Measurements from ENCODE around the gene CCHCR1. TPM values are rescaled to one million over a fixed set of nuclear protein-coding genes. Genes with fewer than 3 reads are reported as not detected.
"Not testable (repeated sequence)": the region's sequence is repeated elsewhere in the genome, so short reads cannot be mapped to it uniquely, and the experiment has no call there.

CCHCR1 gene, protein sequence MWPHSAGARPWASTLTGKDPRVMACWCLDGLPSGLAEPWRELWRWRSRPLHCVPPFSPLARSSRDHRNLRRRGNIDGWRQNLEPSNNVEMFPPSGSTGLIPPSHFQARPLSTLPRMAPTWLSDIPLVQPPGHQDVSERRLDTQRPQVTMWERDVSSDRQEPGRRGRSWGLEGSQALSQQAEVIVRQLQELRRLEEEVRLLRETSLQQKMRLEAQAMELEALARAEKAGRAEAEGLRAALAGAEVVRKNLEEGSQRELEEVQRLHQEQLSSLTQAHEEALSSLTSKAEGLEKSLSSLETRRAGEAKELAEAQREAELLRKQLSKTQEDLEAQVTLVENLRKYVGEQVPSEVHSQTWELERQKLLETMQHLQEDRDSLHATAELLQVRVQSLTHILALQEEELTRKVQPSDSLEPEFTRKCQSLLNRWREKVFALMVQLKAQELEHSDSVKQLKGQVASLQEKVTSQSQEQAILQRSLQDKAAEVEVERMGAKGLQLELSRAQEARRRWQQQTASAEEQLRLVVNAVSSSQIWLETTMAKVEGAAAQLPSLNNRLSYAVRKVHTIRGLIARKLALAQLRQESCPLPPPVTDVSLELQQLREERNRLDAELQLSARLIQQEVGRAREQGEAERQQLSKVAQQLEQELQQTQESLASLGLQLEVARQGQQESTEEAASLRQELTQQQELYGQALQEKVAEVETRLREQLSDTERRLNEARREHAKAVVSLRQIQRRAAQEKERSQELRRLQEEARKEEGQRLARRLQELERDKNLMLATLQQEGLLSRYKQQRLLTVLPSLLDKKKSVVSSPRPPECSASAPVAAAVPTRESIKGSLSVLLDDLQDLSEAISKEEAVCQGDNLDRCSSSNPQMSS
- polyA plus RNA-seq (2013, experiment 1 of 2; ENCODE audit: insufficient read length): 21.5 TPM
- polyA plus RNA-seq (2013, experiment 2 of 2; ENCODE audit: insufficient read length): 20.1 TPM

DNA sequence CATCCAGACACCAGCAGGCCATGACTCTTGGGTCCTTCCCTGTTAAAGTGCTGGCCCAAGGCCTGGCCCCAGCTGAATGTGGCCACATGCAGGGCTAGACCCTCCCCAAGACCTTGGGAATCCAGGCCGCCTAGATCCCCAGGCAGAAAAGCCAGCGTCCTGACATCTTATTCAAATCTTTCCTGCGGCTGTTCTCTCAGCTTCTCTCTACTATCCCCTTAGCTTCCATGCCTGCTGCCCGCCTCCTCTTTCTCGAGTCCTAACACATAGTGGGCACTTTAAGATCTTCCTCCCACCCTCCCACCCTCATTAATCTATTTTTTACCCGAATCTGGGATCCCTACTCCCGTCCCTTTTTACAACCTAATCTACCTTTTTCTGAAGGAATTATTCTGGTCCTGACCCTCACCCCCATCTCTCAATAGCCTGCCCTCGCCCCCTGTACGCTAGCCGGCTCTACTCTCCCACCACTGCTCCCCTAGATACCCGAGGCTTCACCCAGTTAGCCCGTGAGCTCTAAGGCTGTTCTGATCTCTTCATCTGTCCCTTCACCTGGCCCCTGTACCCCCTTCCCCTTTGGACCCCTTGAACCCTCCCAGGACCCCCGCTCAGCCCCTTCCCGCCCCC lies at the start of gene CCHCR1:
TSS of gene CCHCR1 (minus strand) at position 290 of the 627 bp plus-strand sequence. CDS start at position 88, 202 bp downstream.
- no peak for DNase-seq

DNA sequence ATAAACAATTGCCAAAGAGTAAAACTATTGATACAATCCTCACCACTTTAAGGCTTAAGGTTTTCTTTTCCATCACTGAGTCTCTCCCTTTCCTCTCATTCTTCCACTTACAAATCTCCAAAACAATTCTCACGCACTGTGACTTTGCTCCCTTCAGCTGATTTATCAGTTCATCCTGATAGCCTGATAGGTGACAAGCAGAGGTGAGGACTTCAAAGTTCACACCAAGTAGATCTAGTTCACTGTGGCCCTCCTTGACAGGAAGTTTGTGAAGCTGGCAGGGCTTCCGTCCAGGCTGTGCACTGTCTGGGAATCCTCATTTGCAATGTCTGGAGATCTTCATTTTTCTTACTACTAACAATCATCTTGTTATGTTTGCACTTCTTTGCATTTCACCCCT lies 48.0 kb upstream of the CCHCR1 start:
- DNase-seq: no peak

- DNase-seq: no peak
Observed at GRCh38 chr6:31204751-31205145, 47.1 kb upstream of the CCHCR1 start.

GRCh38 chr6:31203345-31203979 lies 45.9 kb upstream of the CCHCR1 start:
- peak; percentile 72 for DNase-seq

DNA sequence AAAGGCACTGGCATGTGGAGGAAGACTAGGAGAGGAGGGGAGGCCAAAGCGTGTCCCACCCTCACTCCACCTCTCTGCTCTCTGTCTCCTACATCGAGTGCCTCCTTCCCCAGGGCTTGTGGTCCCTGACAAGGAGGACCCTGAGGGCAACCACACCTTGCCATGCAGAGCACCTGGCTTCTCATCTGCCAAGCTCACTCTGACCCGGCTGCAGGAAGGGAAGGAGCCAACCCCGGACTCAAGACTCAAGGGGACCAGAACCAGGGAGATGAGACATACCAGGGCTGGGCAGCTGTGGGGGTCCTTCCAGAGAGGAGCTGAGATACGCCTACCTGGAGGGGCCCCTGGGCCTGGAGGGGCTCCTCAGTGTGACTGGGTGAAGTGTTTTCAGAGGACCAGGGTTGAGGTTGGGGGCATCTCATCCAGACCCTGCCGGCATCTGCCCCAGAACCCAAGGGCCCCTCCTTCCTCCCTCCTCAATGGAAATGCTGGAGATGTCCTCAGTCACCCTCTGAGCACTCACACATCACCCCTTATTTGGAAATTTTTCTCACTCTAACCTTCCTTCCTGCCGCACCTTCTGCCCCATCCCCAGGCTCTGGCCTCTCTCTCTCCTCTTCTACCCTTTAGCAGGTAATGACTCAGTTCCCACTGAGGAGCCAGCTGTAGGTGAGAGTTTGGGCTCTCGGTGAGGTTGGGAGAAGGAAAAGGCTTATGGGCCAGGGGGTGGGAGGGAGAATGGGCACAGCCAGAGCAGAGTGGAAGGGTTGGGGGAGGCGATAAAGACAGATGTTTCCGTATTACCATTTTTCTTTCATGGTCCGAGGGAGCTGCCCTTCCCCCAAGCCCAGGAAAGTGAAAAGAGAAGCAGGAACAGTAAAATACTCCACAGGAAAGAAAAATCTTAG lies 44.9 kb upstream of the CCHCR1 start:
- no peak for DNase-seq

DNA sequence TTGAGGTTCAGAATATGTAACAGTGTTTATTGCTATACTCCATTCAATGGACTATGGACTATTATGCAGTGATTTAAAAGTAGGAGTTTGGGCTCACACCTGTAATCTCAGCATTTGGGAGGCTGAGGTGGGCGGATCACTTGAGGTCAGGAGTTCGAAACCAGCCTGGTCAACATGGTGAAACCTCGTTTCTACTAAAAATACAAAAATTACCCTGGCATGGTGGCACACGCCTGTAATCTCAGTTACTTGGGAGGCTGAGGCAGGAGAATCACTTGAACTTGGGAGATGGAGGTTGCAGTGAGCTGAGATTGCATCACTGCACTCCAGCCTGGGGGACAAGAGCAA lies 41.5 kb upstream of the CCHCR1 start:
- not testable (repeated sequence) for DNase-seq

DNA sequence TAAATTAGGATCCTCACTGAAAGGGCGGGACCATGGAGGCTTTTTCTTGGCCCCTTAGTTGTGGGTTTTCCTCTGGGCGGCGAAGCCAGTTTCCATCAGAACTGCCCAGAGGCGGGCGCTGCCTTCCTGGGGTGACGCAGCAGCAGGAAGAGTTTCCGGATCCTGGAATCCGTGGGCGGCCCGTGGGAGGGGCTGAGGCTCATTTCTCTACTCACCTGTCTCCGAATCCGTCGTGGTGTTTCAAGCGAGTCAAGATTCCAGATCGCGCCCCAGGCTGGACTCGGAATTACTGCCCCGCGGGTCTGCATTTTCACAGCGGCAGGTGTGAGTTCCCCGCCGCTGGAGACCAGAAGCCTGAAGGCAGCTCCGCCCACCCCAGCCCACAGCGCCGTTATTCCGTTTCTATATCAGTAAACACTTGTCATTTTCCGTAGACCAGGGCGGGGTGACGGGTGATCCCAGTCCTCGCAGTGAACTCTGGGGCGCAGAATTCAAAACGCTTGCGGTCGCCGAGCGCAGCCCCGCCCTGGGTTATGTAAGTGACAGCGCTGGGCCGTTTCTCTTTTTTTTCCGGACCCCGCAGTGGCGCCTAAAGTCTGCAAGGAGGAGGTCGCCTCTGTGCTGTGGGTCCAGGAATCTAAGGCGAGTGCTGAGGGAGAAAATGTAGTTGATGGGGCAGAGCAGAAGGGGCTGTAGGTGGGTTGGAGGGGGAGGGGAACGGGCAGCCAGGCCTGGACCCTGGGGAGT lies 40.1 kb upstream of the CCHCR1 start:
- peak; percentile 69 for DNase-seq

DNA sequence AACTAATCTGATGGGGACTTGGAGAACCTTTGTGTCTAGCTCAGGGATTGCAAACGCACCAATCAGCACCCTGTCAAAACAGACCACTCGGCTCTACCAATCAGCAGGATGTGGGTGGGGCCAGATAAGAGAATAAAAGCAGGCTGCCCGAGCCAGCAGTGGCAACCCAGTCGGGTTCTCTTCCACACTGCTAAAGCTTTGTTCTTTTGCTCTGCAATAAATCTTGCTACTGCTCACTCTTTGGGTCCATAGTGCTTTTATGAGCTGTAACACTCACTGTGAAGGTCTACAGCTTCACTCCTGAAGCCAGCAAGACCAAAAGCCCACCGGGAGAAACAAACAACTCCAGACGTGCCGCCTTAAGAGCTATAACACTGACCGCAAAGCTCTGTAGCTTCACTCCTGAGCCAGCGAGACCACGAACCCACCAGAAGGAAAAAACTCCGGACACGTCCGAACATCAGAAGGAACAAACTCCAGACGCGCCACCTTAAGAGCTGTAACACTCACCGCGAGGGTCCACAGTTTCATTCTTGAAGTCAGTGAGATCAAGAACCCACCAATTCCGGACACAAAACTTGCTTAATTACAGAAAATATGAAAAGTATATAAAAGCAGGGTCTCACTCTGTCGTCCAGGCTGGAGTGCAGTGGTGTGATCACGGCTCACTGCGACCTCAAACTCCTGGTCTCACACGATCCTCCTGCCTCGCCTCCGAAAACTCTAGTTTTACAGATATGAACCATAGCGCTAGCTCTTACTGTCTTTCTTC lies 38.8 kb upstream of the CCHCR1 start:
- not testable (repeated sequence) for DNase-seq

- not testable (repeated sequence) for DNase-seq
Observed at GRCh38 chr6:31195308-31195979, 37.8 kb upstream of the CCHCR1 start.

DNA sequence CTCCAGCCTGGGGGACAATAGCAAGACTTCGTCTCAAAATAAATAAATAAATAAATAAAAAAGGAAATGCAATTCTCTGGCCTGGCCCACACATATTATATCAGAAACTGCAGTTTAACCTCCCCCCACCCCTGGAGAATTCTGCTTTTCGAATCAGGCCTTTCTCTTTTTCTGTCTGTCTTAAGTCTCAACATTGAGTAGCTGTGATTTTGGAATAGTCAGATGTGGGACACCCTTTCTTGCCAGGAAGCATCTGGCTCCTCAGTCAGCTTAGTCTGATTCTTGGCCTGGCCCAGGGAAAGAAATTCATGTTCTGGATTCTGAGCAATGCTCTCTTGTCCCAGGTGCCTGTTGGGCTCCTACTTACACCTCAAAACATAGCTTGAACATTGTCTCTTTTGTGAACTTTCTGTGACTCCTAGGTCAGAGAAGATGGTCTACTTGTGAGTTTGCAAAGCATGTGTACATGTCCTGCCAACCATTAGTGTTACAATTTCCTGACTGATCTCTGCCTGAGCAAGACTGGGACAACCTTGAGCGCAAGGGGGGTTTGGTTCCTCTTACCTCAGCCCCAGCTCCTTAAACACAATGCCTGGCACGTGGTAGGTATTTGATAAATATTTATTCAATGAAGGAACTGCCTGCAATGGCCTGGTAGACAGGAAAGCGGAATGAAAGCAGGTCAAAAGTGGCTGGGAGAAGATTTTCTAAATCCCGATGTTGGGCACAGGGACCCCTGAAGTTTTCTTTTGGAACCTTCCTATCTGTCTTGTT lies 36.6 kb upstream of the CCHCR1 start:
- DNase-seq: no peak

DNA sequence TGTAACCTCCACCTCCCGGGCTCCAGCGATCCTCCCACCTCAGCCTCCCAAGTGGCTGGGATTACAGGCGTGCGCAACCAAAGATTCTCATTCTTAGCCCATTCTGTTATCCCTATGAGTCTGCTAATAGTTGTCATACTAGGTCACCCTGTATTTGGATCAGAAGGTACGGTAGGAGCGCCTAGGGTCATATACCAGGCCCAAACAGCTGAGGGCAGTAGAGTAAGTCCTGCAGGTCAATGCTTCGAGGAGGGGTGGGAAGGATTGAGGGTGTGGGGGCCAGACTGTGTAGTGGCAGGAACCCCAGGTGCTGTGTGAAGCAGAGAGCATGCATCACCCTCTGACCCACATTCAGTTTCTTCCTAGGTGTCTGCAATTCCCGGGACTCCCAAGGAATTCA lies 35.6 kb upstream of the CCHCR1 start:
- DNase-seq: no peak

DNA sequence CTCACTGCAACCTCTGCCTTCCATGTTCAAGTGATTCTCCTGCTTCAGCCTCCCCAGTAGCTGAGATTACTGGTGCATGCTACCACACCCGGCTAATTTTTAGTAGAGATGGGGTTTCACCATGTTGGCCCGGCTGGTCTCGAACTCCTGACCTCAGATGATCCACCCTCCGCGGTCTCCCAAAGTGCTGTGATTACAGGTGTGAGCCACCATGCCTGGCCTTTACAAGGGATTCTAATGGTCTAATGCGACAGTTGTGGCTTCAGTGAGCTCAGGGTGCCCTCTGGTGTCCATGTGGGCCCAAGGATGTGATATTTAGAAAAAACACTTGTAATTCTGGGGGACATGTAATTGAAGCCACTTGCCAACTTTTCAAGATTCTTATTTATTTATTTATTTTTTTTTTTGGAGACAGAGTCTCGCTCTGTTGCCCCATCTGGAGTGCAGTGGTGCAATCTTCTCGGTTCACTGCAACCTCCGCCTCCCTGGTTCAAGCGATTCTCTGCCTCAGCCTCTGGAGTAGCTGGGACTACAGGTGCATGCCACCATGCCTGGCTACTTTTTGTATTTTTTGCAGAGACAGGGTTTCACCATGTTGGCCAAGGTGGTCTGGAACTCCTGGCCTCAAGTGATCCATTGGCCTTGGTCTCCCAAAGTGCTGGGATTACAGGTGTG lies 35.0 kb upstream of the CCHCR1 start:
- DNase-seq: peak; percentile 65

DNA sequence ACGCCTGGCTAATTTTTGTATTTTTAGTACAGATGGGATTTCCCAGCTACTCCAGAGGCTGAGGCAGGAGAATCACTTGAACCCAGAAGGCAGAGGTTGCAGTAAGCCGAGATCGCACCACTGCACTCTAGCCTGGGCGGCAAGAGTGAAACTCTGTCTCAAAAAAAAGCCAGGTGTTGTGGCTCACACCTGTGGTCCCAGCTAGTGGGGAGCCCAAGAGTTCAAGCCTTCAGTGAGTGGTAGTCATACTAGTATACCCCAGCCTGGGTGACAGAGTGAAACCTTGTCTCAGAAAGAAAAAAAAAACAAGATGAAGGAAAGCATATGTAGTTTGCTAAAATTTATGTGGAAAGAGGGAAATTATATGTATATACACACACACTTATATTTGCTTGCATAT lies 32.9 kb upstream of the CCHCR1 start:
- no peak for DNase-seq

DNA sequence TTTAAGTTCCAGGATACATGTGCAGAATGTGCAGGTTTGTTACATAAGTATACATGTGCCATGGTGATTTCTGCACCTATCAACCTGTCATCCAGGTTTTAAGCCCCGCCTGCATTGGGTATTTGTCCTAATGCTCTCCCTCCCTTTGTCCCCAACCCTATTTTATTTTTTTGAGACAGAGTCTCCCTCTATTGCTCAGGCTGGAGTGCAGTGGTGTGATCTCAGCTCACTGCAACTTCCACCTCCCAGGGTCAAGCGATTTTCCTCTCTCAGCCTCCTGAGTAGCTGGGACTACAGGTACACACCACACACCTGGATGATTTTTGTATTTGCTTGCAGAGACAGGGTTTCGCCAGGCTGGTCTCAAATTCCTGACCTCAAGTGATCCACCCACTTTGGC lies 31.6 kb upstream of the CCHCR1 start:
- DNase-seq: not testable (repeated sequence)

- no peak for DNase-seq
Observed at GRCh38 chr6:31187780-31188194, 30.2 kb upstream of the CCHCR1 start.

- no peak for DNase-seq
Observed at GRCh38 chr6:31186052-31186734, 28.6 kb upstream of the CCHCR1 start.

GRCh38 chr6:31185695-31186051 lies 28.1 kb upstream of the CCHCR1 start:
- DNase-seq: not testable (repeated sequence)

All from fibroblast of skin of abdomen (primary cell).